GM10266 (cell line): ENCODE measurements around the gene SFSWAP.
A peak's percentile ranks its signal among the peaks of the same experiment; 100 is the strongest.
"Not testable (repeated sequence)": the region's sequence is repeated elsewhere in the genome, so short reads cannot be mapped to it uniquely, and the experiment has no call there.

ENCODE experiments used
- DNase-seq: peaks from one replicate; pipeline ENCODE4 v3.0.0; 2012; ENCODE audit errors: extremely low spot score
- TF ChIP-seq, protein P1 (sequence below): IDR thresholded peaks from 2 replicates; pipeline ENCODE4 v1.5.1; 2012; ENCODE audit warnings: mild to moderate bottlenecking, low read depth; ENCODE audit not compliant: control insufficient read depth, insufficient read depth; ENCODE audit errors: missing control alignments

Gene SFSWAP

GRCh38 chr12:131771965-131772364 lies 61.1 kb downstream of the SFSWAP start:
- TF ChIP-seq, protein P1, sequence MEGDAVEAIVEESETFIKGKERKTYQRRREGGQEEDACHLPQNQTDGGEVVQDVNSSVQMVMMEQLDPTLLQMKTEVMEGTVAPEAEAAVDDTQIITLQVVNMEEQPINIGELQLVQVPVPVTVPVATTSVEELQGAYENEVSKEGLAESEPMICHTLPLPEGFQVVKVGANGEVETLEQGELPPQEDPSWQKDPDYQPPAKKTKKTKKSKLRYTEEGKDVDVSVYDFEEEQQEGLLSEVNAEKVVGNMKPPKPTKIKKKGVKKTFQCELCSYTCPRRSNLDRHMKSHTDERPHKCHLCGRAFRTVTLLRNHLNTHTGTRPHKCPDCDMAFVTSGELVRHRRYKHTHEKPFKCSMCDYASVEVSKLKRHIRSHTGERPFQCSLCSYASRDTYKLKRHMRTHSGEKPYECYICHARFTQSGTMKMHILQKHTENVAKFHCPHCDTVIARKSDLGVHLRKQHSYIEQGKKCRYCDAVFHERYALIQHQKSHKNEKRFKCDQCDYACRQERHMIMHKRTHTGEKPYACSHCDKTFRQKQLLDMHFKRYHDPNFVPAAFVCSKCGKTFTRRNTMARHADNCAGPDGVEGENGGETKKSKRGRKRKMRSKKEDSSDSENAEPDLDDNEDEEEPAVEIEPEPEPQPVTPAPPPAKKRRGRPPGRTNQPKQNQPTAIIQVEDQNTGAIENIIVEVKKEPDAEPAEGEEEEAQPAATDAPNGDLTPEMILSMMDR = no peak

DNA sequence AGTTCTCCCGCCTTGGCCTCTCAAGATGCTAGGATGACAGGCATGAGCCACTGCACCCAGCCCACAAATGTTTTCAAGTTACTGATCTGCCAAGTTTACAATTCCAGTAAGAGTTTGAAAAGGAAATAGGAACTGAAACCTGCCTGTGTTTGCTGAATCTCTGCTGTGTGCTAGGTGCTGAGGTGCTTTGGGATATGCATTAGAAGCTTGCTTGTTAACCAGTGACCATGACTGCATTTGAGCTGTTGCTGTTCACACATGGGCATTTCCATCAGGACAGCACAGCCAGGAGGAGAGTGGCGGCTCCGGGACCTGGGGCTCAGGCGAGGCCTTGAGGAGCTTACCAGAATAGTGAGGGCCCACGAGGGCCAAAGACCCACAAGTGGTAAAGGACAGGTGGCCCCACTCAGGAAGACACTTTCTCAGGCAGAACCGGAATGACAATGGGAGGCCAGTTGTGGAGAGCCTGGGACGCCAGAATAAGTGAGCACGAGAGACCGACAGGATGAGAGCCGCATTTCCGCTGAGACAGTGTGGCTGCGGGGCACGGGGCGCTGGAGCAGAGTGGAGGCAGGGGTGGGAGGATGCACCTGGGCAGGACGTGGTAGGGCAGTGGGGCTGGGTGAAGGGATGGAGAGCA lies 62.8 kb downstream of the SFSWAP start:
- peak; percentile 76 for DNase-seq
- TF ChIP-seq, protein P1 = no peak

More at GRCh38 chr12:131771965-131772364, 61.1 kb downstream of the SFSWAP start:
- DNase-seq = no peak

- TF ChIP-seq, protein P1 = no peak
- no peak for DNase-seq
Measured at GRCh38 chr12:131774576-131775391, 63.9 kb downstream of the SFSWAP start.

- TF ChIP-seq, protein P1 = no peak
- no peak for DNase-seq
Measured at GRCh38 chr12:131775392-131776236, 64.7 kb downstream of the SFSWAP start.

DNA sequence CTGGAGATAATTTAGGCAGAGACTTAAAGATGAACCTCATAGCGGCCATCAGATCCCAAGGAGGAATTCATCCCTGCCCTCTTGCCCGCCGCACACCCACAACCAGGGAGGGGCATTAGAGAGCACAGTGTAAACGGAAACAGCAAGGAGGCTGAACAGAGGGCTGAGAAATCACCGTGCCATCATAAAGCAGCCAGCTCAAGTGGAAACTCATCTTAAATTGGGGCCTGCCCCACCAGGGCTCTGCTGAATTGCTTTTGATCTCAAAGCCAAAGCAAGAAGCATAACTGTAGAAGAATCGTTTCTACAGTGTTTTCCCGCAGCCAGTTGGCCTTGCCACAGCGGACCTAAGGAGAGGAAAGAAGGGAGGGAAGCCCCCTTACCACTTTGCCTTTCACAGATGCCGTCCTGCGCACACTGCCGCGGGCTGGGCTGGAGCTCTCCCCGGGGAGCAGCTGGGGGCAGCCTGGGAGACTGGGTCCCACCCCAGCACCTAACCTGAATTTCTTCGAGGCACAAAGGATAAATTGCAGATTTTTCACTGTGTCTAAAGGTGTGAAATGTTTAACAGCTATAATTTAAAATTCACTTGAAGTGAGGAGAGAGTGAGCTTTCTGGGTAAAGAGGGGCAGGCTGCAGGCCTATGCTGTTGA lies 65.5 kb downstream of the SFSWAP start:
- TF ChIP-seq, protein P1 = no peak
- DNase-seq = peak; percentile 70

GRCh38 chr12:131777269-131777668 lies 66.4 kb downstream of the SFSWAP start:
- DNase-seq = not testable (repeated sequence)

DNA sequence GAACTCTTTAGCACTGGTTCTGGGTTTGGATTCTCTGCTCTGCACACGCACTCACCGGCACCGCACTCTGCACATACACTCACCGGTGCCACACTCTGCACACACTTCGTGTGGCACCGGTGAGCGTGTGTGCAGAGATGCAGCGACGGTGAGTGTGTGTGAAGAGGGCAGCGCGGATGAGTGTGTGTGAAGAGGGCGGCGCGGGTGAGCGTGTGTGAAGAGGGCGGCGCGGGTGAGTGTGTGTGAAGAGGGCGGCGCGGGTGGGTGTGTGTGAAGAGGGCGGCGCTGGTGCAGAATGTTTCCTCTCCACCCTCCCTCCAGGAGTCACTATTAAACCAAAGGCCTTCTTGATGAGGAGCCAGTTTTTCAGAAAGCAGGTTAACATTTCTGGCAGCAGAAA lies 68.1 kb downstream of the SFSWAP start:
- TF ChIP-seq, protein P1 = no peak
- DNase-seq = no peak
